SU-DHL-6 (cell line): Measurements from ENCODE around the gene ALDH1A3.

Experiments used
- EZH2phosphoT487 ChIP-seq: fragments of 200-600 bp; sonication (generic), shearing (Covaris generic); conservative IDR thresholded peaks from 2 replicates; pipeline ENCODE4 v1.6.1; 2018; ENCODE audit warnings: mild to moderate bottlenecking, antibody characterized with exemption, low read length, moderate library complexity, mixed read lengths
- TF ChIP-seq, protein P1 (sequence below): fragments of 200-600 bp; sonication (generic); IDR thresholded peaks from one replicate; pipeline ENCODE4 v1.5.1; 2017; ENCODE audit warnings: antibody characterized with exemption, mild to moderate bottlenecking, low read length, moderate library complexity; ENCODE audit not compliant: insufficient read depth, poor library complexity, severe bottlenecking

DNA sequence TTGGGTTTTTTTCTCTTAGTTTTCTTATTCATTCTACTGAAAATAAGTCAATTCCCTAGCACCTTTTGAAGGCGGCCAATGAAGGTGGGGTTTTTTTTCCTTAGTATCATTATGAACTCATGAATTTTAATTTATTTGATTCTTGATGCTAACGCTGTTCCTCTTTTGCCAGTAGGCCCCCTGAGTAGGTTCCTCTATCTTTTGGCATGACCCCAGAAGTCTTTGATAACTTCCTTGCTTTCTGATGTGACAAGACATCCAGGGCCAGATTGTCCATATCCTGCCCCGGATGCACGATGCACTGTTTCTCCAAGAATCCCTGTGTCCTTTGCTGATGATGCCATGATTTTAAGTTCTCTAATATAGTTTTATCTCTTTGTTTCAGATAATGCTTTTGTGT, 60.2 kb downstream of the ALDH1A3 start:
- TF ChIP-seq, protein P1, sequence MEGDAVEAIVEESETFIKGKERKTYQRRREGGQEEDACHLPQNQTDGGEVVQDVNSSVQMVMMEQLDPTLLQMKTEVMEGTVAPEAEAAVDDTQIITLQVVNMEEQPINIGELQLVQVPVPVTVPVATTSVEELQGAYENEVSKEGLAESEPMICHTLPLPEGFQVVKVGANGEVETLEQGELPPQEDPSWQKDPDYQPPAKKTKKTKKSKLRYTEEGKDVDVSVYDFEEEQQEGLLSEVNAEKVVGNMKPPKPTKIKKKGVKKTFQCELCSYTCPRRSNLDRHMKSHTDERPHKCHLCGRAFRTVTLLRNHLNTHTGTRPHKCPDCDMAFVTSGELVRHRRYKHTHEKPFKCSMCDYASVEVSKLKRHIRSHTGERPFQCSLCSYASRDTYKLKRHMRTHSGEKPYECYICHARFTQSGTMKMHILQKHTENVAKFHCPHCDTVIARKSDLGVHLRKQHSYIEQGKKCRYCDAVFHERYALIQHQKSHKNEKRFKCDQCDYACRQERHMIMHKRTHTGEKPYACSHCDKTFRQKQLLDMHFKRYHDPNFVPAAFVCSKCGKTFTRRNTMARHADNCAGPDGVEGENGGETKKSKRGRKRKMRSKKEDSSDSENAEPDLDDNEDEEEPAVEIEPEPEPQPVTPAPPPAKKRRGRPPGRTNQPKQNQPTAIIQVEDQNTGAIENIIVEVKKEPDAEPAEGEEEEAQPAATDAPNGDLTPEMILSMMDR, result no peak
- no peak for TF ChIP-seq EZH2phosphoT487
